Upper lobe of right lung (tissue), 1 donor: ENCODE measurements around the gene KCND3. TPM values are rescaled to one million over a fixed set of nuclear protein-coding genes. Genes with fewer than 3 reads are reported as not detected.

Experiments
- ATAC-seq: fragments of 200-7000 bp; cut with Tn5 transposase; one replicate; pipeline ENCODE4 v1.9.1; 2020; ENCODE audit warnings: mild to moderate bottlenecking, moderate library complexity
- DNase-seq: peaks from one replicate; pipeline ENCODE4 v3.0.0-alpha.2; 2020
- H3K27ac ChIP-seq: fragments of 200-600 bp; one replicate; pipeline ENCODE4 v1.8.0; 2022
- H3K27me3 ChIP-seq: fragments of 200-600 bp; one replicate; pipeline ENCODE4 v1.8.0; 2022; ENCODE audit warnings: mild to moderate bottlenecking
- H3K36me3 ChIP-seq: fragments of 200-600 bp; one replicate; pipeline ENCODE4 v1.8.0; 2022
- H3K4me1 ChIP-seq: fragments of 200-600 bp; one replicate; pipeline ENCODE4 v1.8.0; 2022
- H3K4me3 ChIP-seq: fragments of 200-600 bp; one replicate; pipeline ENCODE4 v1.8.0; 2022; ENCODE audit warnings: mild to moderate bottlenecking
- H3K9me3 ChIP-seq: fragments of 200-600 bp; one replicate; pipeline ENCODE4 v1.8.0; 2022
- intact Hi-C: fragments of 100-400 bp; cut with DNase I; formaldehyde crosslinking; loops from one replicate; pipeline ENCODE4 v1.11.0; 2022
- long read RNA-seq: library from polyadenylated mRNA; unstranded; transcript quantifications from one replicate; pipeline ENCODE4 v2.0.0, GENCODE V29; 2021
- total RNA-seq: library from RNA; stranded (reverse); fragmentation: NEBNext Ultra II Directional; extraction: Animal tissue kit (Norgen Biotek cat#: 25700); gene quantifications from one replicate; pipeline ENCODE4 v1.2.1, GENCODE V29; 2021
- TF ChIP-seq, protein P1 (sequence below): fragments of 200-600 bp; IDR thresholded peaks from one replicate; pipeline ENCODE4 v1.8.0; 2022; ENCODE audit warnings: antibody characterized with exemption
- donor health status: DM: no; HTN: yes; CAD: no; lungs with severe emphysema.

The KCND3 gene
- 6.3 TPM for total RNA-seq
- long read RNA-seq, partial matches to known transcripts = 0 of 7 reads
- long read RNA-seq, other reads (novel, unspliced or antisense) = 7 of 7 reads

DNA sequence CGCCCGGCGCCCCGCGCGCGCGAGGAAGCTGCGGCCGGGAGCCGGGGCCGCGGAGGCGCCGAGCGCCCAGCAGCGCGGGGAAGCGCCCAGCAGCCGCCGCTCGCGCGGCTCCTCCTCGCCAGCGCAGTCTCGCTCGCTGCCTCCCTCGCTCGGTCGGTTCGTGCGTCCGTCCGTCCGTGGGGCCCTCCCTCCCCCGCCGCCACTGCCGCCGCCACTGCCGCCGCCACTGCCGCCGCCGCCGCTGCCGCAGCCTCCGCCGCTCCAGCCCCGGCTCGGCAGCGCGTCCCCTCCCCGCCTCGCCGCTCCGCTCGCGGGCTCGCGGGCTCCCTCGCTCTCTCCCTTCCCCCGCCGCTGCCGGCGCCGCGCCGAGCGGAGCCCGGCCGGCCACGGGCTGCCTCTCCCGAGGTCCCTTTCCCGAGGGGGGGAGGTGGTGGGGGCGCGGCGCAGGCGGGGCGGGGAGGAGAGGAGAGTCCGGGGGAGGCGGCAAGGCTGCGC lies at the start of gene KCND3:
Gene KCND3 (minus strand): TSS at position 138 of the 495 bp plus-strand sequence.
- peak; percentile 78 for DNase-seq

DNA sequence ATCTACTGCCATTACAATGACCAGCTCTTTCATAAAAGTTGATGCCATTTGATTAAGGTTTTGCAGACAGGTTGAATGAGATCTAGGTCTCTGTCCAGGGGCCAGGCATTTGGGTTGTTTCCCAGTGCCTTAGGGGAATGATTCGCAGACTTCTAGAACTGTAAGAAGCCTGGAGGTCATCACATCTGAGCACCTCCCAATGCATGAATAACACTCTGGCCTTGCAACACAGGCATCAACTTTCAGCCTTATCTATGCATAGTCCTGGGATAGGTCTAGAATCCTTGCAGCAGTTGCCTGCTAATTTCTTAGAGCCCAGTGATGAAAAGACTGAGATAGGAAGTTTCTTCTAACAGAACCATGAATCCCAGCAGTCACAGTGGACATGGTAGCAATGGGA lies 44.8 kb upstream of the KCND3 start:
- Histone ChIP-seq H3K27ac (no peak overlapping the region), H3K27me3 (no peaks in the 10 kb centered on the region), H3K4me1 (no peaks in the 10 kb centered on the region), H3K9me3 (no peaks in the 10 kb centered on the region), H3K4me3 (no peak overlapping the region), H3K36me3 (no peaks in the 10 kb centered on the region)
- intact Hi-C loops = no loop called here
- DNase-seq = no peak
- TF ChIP-seq, protein P1, sequence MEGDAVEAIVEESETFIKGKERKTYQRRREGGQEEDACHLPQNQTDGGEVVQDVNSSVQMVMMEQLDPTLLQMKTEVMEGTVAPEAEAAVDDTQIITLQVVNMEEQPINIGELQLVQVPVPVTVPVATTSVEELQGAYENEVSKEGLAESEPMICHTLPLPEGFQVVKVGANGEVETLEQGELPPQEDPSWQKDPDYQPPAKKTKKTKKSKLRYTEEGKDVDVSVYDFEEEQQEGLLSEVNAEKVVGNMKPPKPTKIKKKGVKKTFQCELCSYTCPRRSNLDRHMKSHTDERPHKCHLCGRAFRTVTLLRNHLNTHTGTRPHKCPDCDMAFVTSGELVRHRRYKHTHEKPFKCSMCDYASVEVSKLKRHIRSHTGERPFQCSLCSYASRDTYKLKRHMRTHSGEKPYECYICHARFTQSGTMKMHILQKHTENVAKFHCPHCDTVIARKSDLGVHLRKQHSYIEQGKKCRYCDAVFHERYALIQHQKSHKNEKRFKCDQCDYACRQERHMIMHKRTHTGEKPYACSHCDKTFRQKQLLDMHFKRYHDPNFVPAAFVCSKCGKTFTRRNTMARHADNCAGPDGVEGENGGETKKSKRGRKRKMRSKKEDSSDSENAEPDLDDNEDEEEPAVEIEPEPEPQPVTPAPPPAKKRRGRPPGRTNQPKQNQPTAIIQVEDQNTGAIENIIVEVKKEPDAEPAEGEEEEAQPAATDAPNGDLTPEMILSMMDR = no peak
- ATAC-seq = no peak

More for the DNA sequence above, at the start of gene KCND3:
- intact Hi-C loops = no loop called here
- Histone ChIP-seq H3K27me3 (peaks cover 20% of the 10 kb centered on the region), H3K9me3 (no peaks in the 10 kb centered on the region), H3K36me3 (no peaks in the 10 kb centered on the region), H3K27ac (peak within 1 kb of the TSS; percentile 37), H3K4me1 (peaks cover 30% of the 10 kb centered on the region), H3K4me3 (peak within 1 kb of the TSS; percentile 58)
- ATAC-seq = peak; percentile 47
- TF ChIP-seq, protein P1 = no peak

DNA sequence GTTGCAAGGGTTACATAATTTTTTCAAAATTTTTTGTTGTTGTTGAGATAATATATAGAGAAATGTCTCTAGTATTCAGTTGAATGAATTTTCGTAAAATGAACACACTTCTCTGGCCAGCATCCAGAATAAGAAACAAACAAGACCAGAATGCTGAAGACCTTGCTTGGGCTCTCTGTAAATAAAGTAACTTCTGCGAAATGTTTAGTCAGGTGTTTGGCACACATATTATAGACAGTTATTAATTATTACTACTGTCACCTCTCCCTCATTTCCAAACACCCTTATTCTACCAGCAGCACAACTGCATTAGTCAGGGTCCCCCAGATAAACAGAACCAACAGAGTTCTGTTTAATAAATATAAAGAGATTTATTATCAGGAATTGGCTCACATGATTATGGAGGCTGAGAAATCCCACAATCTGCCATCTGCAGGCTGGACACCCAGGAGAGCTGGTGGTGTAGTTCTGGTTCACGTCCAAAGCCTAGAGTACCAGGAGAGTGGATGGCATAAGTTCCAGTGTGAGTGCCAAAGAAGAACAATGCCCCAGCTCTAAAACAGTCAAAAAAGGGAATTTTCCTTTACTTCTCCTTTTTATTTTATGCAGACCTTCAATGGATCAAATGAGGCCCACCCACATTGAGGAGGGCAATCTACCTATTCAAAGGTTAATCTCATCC lies 44.1 kb upstream of the KCND3 start:
- no peak overlapping the region for H3K4me3 ChIP-seq
- ATAC-seq = no peak
- no peaks in the 10 kb centered on the region for H3K4me1 ChIP-seq
- no peaks in the 10 kb centered on the region for H3K36me3 ChIP-seq
- H3K9me3 ChIP-seq = no peaks in the 10 kb centered on the region
- H3K27ac ChIP-seq = no peak overlapping the region
- intact Hi-C loops = no loop called here
- H3K27me3 ChIP-seq = no peaks in the 10 kb centered on the region
- no peak for DNase-seq
- TF ChIP-seq, protein P1 = no peak

DNA sequence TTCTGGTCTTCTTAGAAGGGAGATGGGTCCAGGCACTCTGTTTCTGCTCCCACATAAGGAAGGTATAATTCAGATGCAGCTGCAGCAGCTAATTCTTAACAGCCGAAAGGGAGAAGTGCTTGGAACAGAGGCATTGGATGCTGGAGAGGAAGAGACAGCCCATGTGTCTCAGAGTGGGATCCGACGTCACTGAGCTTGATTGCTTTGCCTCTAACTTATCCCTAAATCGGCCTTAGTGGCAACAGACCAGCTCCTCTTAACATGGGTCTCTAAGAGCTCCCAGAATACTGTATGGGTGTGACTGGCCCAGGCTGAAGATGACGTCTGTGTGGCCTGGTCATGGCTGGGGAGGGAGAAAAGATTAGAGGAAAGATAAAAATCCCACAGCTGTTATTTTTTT lies 40.7 kb upstream of the KCND3 start:
- Histone ChIP-seq H3K27ac (no peak overlapping the region), H3K36me3 (no peaks in the 10 kb centered on the region), H3K9me3 (no peaks in the 10 kb centered on the region), H3K4me1 (no peaks in the 10 kb centered on the region), H3K4me3 (no peak overlapping the region), H3K27me3 (no peaks in the 10 kb centered on the region)
- DNase-seq (no peak), ATAC-seq (no peak)
- intact Hi-C loops = no loop called here
- TF ChIP-seq, protein P1 = no peak

DNA sequence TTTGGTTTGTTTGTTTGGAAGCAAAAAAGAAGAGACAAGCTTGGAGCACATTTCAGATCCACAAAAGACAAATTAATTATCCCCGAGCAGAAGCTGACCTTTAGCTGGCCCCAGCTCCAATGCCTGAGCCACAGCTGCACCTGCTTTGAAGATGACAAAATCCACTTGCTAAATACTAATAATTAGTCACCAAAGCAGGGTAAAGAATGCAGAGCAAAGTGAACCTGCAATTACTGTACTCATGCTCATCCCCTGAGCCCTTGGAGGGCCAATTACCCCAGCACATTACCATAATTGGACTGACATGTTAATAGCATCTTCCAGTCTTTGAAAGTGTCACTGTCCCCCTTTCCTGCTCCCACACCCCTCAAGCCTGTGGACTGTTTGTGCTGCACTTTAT lies 38.2 kb upstream of the KCND3 start:
- no peak for ATAC-seq
- Histone ChIP-seq H3K4me3 (no peak overlapping the region), H3K4me1 (no peaks in the 10 kb centered on the region)

More for the DNA sequence above, 38.2 kb upstream of the KCND3 start:
- TF ChIP-seq, protein P1 = no peak
- DNase-seq = no peak
- H3K27me3 ChIP-seq = no peaks in the 10 kb centered on the region
- no peaks in the 10 kb centered on the region for H3K36me3 ChIP-seq
- H3K9me3 ChIP-seq = no peaks in the 10 kb centered on the region
- no peak overlapping the region for H3K27ac ChIP-seq
- intact Hi-C loops = no loop called here
